GM18858 (cell line): ENCODE results near the gene USP6.
"Not testable (repeated sequence)": the region's sequence is repeated elsewhere in the genome, so short reads cannot be mapped to it uniquely, and the experiment has no call there.

ENCODE experiments used
- ATAC-seq: cut with Tn5 transposase; IDR thresholded peaks from one replicate; pipeline ENCODE4 v1.9.1; 2021; ENCODE audit not compliant: unreplicated experiment

Gene USP6

DNA sequence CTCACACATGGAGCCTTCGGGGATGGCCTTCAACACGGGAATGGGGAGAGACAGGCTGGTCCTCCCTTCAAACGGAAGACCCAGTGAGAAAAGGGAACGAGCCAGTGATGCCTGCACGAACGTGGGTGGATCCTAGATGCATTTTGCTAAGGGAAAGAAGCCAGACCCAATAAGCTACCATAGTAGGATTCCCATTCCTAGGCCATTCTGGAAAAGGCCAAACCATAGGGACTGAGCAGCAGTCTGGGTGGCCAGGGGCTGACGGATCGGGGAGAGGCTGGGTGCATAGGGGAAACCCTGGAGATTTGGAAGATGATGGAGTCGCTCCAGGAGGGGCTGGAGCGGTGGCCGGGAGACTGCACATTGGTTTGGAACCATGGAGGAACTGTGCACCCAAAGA is 18.7 kb downstream of the USP6 start:
- not testable (repeated sequence) for ATAC-seq

DNA sequence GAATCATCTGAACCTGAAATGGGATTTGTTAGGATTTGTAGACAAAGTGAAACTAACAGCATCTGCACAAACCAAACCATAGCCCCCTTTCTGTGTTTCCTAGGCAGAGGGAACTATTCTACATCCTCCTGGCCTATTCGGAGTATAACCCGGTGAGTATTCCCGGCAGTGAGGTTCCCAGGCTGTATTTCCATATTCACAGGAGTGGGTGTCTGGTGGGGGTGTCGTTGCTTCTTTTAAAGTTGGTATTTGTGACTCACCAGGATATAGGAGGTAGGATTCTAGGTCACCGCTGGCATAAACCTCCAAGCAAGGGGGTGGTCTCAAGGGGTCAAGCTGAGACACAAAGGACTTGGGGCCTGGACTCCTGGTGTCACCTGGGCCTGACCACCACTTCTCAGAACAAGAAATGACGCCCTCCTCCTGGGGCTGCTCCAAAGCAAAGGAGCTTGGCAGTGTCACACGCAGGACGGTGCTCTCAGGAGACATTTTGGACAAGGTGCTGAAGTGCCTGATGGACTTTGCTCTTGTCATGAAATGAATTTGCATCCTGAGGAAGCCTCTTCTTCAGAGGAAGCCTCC is 19.4 kb downstream of the USP6 start:
- ATAC-seq: not testable (repeated sequence)

DNA sequence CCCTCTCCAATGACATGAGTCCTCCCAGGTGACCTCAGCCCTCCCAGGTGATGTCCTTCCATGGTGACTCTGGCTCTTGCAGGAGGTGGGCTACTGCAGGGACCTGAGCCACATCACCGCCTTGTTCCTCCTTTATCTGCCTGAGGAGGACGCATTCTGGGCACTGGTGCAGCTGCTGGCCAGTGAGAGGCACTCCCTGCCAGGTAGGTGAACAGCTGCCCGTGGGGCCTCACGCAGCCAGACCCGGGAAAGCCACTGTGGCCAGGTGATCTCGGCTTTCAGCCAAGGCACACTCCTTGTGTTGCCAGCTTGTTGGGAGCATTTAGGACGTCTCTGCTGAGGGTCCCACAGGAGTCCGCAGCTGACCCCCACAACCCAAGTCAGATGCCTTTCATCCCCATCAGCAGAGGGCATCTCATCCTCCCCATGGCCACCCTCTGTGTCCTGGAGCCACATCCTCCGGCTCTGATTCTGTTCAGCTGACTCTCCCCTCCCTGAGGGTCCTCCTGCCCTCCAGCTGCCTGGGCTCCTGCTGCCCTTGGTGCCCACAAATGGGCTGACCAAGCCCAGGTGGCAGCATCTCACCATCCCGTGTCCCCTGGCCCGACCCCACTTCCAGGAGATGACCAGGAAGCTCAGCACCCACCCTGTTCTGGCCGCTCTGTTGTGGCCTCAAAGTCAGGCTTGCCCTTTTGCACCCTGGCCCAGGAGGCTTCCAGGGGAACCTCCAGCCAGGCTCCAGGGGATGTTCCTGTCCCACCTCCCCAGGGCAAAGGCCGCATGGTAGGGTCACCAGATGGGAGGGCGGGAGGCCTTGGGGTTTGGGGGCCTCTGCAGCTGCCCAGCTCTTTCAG is 20.1 kb downstream of the USP6 start:
- no peak for ATAC-seq

DNA sequence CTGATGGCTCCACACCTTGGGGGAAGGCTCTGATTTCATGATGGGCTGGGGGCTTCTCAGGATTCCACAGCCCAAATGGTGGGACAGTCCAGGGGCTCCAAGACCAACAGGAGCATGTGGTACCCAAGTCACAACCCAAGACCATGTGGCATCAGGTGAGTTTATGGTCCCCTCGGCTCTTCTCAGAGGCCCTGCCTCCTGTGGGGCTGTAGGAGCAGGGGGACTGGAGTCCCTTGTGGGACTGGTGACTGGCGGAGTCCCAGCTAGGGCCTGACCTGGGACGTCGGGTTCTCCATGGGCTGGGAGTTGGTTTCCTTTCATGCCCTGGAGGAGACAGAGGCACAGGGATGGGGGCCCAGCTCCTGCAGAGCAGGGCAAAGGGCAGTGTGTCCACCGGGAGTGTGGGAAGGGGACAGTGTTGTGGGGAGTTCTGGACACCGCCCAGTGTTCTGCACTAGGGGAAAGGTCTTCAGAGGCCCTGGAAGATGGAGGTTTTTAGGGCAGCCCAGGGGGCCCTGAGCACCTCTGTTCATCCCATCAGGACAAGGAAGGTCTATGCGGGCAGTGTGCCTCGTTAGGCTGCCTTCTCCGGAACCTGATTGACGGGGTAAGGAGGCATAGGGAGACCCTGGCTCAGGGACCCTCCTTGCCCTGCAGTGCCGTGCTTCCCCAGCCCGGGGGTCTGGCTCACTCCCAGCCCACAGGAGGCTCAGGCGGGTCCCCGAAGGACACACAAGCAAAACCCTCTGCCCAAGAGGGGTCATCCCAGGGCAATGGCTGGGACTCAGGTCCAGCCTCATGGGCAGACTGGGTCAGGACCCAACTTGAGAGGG is 21.0 kb downstream of the USP6 start:
- not testable (repeated sequence) for ATAC-seq

DNA sequence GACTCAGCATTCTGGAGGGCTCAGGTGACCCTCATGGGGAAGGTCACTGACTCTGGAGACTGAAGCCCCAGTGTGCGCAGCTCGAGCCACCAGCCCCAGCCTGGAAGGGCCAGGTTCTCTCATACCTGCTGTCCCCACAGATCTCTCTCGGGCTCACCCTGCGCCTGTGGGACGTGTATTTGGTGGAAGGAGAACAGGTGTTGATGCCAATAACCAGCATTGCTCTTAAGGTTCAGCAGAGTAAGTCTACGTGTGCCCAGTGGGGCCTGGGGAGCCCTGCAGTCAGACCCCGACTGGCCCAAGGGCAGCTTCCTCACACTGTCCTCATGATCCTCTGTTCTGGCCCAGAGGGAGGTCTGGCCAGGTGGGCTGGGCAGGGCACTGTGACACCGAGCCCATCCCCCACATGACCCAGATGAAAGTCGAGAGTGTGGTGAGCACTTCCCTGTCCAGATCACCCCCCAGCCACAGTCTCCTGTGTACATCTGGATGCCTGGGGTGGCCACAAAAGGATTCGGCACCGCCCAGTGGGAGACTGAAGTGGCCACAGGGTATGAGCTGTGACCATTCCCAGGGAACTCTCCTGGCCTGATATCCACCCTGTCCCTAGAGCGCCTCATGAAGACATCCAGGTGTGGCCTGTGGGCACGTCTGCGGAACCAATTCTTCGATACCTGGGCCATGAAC is 21.8 kb downstream of the USP6 start:
- not testable (repeated sequence) for ATAC-seq

DNA sequence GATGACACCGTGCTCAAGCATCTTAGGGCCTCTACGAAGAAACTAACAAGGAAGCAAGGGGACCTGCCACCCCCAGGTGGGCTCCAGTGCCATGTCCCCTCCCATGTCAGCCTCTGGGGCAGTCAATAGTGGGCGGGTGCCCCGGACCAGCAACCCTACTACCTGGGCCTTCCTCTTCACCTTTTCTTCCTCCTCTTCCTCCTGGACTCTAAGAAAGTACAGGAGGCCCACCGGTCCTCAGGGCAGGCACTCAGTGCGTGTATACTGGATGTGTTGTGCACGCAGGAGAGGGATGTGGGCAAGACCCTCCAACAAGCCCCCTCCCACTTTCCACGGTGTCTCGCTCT is 22.3 kb downstream of the USP6 start:
- ATAC-seq: not testable (repeated sequence)

DNA sequence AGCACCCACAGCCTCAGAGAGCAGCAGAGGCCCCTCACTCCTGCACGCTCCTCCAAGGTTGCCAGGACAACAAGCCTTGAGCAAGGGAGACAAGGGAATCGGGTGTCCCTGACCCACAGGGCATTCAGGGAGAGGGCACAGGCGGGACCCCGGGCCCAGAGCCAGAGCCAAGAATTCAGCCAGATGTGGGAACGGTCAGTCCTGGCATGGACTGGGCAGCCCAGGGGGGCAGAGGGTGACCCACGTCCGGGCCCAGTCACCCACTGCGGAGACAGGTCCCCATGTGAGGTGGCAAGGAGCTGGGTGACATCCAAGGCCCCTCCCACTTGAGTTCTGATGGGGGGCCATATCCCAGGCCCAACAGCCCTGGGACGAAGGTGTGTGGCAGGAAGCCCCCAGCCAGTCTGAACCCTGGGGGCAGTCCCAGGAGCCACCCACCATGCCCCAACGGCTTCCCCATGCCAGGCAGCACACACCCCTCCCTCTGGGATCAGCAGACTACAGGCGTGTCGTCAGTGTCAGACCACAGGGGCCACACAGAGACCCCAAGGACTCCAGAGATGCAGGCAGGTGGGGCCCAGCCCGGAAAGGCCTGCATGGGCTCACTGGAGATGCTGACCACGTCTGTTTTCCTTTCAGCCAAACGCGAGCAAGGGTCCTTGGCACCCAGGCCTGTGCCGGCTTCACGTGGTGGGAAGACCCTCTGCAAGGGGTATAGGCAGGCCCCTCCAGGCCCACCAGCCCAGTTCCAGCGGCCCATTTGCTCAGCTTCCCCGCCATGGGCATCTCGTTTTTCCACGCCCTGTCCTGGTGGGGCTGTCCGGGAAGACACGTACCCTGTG is 23.0 kb downstream of the USP6 start:
- no peak for ATAC-seq

DNA sequence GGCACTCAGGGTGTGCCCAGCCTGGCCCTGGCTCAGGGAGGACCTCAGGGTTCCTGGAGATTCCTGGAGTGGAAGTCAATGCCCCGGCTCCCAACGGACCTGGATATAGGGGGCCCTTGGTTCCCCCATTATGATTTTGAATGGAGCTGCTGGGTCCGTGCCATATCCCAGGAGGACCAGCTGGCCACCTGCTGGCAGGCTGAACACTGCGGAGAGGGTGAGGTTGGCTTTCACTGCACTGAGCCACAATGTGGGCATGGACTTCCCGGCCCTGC is 23.6 kb downstream of the USP6 start:
- no peak for ATAC-seq

DNA sequence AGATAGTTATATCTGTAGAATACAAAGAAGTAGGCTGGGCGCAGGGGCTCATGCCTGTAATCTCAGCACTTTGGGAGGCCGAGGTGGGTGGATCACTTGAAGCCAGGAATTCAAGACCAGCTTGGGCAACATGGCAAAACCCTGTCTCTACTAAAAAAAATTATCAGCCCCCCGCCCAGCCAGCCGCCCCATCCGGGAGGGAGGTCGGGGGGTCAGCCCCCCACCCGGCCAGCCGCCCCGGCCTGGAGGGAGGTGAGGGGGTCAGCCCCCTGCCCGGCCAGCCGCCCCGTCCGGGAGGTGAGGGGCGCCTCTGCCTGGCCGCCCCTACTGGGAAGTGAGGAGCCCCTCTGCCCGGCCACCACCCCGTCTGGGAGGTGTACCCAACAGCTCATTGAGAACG is 27.0 kb downstream of the USP6 start:
- not testable (repeated sequence) for ATAC-seq

DNA sequence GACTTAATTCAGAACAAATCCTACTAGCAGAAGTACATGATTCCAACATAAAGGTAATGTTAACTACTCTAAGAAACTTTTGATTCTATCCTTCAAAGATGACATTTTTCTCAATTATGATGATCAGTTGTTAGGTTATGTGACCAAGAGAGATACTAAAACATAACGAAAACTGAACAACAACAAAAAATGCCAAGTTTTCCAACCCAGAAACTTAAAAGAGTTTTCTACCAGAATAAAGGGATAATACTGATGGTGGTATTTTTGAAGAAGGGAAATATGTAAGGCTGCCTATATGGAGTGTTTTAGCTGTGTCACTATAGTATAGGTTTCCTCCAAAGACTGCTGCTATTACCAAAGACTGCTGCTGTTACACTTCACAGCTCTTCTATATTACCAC is 30.3 kb downstream of the USP6 start:
- ATAC-seq: not testable (repeated sequence)

DNA sequence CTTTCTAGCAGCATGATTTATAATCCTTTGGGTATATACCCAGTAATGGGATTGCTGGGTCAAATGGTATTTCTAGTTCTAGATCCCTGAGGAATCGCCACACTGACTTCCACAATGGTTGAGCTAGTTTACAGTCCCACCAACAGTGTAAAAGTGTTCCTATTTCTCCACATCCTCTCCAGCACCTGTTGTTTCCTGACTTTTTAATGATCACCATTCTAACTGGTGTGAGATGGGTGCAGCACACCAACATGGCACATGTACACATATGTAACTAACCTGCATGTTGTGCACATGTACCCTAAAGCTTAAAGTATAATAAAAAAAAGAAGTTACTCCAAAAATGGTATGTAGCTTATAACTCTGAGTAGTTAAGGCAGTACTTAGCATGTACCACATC is 44.9 kb downstream of the USP6 start:
- not testable (repeated sequence) for ATAC-seq

DNA sequence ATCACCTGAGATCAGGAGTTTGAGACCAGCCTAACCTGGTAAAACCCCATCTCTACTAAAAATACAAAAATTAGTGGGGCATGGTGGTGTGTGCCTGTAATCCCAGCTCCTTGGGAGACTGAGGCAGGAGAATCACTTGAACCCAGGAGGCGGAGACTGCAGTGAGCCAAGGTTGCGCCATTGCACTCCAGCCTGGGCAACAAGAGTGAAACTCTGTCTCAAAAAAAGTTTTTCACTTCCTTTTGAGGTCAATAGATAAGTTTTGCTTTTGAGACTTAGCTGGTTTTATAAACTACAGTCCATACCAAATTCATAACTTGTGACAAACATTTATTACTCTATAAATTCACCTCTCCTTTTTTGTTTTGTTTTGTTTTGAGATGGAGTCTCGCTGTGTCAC is 46.0 kb downstream of the USP6 start:
- not testable (repeated sequence) for ATAC-seq

DNA sequence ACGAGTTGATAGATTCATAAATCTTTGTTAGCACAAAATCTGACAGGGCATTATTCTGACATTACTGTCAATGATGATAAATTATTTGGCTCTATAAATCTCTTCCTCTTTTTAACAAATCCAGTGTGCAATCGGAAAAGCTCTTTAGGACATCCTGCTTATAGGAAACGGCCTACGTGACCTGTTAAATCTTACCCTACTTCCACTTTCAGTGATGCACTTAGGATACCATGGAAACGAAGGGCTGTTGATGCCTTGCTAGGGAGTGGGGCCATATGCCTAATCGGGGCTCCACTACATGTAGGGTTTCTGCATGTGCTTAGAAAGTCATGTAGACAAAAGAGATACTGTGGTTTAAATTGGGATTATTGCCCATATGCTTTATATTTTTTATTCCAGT is 48.6 kb downstream of the USP6 start:
- ATAC-seq: no peak

DNA sequence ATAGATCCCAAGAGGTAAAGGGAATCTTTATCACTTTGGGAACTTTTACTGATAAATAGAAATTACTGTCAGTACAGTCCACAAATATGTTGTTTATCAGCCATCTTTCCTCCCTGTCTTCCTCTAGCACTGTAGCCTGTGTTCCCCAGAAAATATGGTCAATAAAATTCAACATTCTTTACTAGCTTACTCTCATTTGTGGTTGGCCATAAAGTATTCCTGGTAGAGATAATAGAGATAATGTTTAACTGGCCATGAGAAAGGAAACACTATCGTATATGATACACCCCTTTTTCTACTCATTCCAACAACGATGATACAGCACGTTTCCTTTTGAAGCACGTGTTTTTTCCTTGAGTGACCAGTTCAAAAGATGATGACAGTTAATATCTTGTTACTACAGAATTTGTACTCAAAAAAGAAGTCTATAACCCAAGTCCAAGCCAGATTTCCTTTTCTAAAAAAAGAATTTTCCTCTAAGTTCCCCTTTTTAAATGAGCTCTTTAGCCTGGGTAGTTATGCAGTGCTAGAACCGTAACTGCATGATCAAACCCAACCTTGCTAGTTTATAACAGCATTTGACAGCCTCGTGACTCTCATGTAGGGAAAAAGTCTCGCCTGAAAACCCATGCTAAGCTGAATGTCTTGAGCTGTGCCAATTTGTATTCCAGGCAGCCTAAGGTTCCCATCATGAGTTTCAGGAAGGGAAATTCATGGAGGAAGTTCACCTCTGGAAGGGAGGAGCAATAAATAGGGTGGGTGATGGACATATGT is 50.1 kb downstream of the USP6 start:
- not testable (repeated sequence) for ATAC-seq

DNA sequence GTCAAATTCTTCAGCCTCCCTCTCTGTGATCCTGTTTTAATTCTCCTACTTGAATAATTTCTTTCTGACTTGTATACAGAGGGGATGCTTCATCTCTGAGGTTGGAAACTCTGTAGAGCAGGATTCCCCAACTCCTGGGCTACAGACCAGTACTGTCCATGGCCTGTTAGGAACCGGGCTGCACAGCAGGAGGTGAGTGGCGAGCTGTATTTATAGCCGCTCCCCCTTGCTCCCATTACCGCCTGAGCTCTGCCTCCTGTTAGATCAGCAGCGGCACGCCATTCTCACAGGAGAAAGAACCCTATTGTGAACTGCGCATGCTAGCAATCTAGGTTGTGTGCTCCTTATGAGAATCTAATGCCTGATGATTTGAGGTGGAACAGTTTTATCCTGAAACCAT is 59.2 kb downstream of the USP6 start:
- not testable (repeated sequence) for ATAC-seq

DNA sequence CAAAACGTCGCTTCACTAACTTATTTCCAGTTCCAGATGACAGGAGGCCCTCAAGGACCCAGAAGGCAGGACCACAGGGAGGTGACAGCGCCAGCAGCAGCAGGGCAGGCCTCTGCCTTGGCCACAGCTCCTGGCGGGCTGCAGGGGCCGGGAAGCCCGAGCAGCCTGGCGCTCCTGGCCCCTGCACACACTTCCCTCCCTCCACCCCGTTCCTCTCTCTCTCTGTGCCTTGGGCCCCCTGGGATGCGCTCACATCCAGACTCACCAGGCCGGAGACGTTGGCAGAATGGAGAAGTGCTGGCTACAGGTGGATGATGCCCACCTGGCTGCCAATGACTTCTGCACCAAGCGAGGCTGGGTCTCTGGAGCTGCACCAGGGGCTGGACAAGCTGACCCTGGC is 63.2 kb downstream of the USP6 start:
- no peak for ATAC-seq

DNA sequence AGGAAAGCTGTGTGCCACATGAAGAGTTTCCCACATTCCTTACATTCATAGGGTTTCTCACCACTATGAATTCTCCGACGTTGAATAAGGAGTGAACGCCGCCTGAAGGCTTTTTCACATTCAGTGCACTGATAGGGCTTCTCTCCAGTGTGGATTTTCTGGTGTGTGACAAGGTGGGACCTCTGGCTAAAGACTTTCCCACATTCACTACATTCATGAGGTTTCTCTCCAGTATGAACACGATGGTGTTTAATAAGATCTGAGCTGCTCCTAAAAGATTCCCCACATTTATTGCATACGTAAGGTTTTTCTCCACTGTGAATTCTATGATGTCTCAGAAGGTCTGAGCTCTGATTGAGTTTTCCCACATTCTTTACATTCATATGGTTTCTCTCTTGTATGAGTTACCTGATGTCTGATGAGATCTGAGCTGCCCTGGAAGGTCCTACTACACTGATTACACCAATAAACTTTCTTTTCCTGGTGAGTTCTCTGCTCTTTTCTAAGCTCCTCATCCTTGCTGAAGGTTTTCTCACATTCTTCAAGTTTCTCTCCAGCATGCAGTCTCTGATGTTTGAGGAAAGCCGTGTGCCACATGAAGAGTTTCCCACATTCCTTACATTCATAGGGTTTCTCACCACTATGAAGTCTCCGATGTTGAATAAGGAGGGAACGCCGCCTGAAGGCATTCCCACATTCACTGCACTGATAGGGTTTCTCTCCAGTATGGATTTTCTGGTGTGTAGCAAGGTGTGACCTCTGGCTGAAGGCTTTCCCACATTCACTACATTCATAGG is 65.9 kb downstream of the USP6 start:
- ATAC-seq: no peak

DNA sequence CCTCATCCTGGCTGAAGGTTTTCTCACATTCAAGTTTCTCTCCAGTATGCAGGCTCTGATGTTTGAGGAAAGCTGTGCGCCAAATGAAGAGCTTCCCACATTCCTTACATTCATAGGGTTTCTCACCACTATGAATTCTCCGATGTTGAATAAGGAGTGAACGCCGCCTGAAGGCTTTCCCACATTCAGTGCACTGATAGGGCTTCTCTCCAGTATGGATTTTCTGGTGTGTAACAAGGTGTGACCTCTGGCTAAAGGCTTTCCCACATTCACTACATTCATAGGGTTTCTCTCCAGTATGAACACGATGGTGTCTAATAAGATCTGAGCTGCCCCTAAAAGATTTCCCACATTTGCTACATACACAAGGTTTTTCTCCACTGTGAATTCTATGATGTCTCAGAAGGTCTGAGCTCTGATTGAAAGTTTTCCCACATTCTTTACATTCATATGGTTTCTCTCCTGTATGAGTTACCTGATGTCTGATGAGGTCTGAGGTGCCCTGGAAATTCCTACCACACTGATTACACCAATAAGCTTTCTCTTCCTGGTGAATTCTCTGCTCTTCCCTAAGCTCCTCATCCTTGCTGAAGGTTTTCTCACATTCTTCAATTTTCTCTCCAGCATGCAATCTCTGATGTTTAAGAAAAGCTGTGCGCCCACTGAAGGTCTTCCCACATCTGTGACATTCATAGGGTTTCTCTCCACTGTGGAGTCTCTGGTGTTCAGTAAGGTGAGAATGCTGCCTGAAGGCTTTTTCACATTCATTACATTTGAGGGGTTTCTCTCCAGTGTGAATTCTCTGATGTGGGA is 67.0 kb downstream of the USP6 start:
- no peak for ATAC-seq
